ENCODE measurements around the gene GLP2R. TPM values are rescaled to one million over a fixed set of nuclear protein-coding genes. Genes with fewer than 3 reads are reported as not detected.

GLP2R gene
- polyA plus RNA-seq, 4 donors = 0.67 to 3.5 (median 3.2) TPM

DNA sequence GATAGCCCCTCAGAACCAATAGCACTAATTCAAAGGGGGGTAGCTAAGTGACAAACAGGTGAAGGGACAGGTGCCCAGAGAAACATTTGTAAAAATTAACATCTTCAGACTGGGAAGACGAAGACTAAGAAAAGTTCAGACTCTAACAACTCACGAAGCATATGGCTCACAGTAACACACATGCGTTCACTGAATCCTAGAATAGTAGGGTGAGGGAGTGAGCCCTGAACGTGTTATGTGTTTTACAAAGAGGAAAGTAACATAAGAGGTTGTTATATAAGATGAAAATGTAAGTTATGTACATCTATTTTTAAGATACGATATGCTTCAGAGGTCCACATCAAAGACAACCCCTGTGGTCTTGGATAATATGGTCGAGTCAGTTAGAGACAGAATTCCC is 19.0 kb upstream of the GLP2R start:
- H3K4me1 ChIP-seq (ENCODE audit: control insufficient read depth in 3 of 3, insufficient read depth in 2 of 3, low read depth in 1 of 3, low read length in 2 of 3) = no peaks in the 10 kb centered on the region
- no peaks in the 10 kb centered on the region for H3K36me3 ChIP-seq (ENCODE audit: control insufficient read depth in 3 of 3, insufficient read depth in 2 of 3, low read depth in 1 of 3, low read length in 3 of 3)
- WGBS, 3 donors = 70 to 82% (median 77%) methylated on average over 6 of the region's 6 CpGs
- no peaks in the 10 kb centered on the region for H3K9me3 ChIP-seq (ENCODE audit: control insufficient read depth in 2 of 2, insufficient read depth in 1 of 2, low read depth in 1 of 2, low read length in 1 of 2)
- DNase-seq (no peak), FAIRE-seq (no peak)
- H3K4me3 ChIP-seq (ENCODE audit: low read depth in 1 of 3, low read length in 3 of 3) = no peak overlapping the region
- peaks cover 0 to 2% (median 0%) of the 10 kb centered on the region in 3 donors for H3K27me3 ChIP-seq (ENCODE audit: control insufficient read depth in 3 of 3, insufficient read depth in 3 of 3, low read length in 3 of 3)
- H3K27ac ChIP-seq (ENCODE audit: low read depth in 1 of 3, low read length in 2 of 3) = no peak overlapping the region

DNA sequence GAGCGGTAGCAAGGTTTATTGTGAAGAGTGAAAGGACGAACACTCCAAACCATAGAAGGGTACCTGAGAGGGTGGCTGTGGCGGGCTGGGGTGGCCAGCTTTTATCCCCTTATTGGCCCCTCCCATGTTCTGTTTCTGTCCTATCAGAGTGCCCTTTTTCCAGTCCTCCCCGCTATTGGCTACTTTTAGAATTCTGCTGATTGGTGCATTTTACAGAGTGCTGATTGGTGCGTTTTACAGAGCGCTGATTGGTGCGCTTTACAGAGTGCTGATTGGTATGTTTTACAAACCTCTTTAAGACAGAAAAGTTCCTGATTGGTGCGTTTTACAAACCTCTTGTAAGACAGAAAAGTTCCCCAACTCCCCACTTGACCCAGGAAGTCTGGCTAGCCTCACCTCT is 16.3 kb upstream of the GLP2R start:
- WGBS, 3 donors = 90 to 92% (median 91%) methylated on average over 8 of the region's 8 CpGs
- Histone ChIP-seq H3K4me3 (ENCODE audit: low read depth in 1 of 3, low read length in 3 of 3) (no peak overlapping the region), H3K27me3 (ENCODE audit: control insufficient read depth in 3 of 3, insufficient read depth in 3 of 3, low read length in 3 of 3) (peaks cover 0 to 2% (median 0%) of the 10 kb centered on the region in 3 donors), H3K9me3 (ENCODE audit: control insufficient read depth in 2 of 2, insufficient read depth in 1 of 2, low read depth in 1 of 2, low read length in 1 of 2) (no peaks in the 10 kb centered on the region), H3K36me3 (ENCODE audit: control insufficient read depth in 3 of 3, insufficient read depth in 2 of 3, low read depth in 1 of 3, low read length in 3 of 3) (no peaks in the 10 kb centered on the region), H3K4me1 (ENCODE audit: control insufficient read depth in 3 of 3, insufficient read depth in 2 of 3, low read depth in 1 of 3, low read length in 2 of 3) (no peaks in the 10 kb centered on the region), H3K27ac (ENCODE audit: low read depth in 1 of 3, low read length in 2 of 3) (no peak overlapping the region)
- DNase-seq (no peak), FAIRE-seq (no peak)

DNA sequence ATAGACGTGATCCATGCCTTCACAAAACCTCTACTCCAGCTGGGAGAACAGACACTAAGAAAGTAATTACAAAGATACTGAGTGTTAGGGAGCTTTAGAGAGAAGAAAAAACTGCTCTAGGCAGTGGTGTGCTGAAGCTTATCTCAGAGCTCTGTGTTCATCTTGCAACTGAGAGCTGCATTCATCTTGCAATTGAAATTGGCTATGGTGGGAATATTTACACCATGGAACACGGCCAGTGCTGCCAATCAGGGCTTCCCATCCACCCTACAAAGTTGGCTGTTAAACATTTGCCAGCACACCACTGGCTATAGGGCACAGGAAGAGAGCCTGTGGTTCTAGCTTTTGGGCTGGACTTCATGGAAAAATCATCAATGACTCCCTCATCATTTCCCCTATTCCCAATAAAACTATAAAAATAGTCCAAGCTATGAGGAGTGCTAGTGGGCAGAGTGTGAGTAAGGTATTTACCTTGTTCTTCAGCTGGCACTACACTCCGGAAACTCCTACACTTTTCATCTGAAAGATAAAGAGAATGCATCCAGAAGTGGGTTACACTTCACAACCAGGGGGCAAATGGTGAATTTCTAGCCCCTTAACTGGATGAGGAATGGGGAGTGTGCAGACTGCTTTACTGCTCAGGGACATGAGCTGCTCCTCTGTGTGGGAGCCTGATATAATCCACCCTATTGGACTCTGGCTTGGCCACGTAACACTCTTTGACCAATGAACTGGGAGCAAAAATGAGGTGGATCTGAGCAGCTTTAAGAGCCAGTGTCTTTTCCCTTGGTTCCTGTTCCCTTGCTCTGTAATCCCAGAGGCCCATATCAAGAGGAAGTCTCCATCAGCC is 15.4 kb upstream of the GLP2R start:
- no peak overlapping the region for H3K4me3 ChIP-seq (ENCODE audit: low read depth in 1 of 3, low read length in 3 of 3)
- no peaks in the 10 kb centered on the region for H3K4me1 ChIP-seq (ENCODE audit: control insufficient read depth in 3 of 3, insufficient read depth in 2 of 3, low read depth in 1 of 3, low read length in 2 of 3)
- no peak for FAIRE-seq
- H3K27ac ChIP-seq (ENCODE audit: low read depth in 1 of 3, low read length in 2 of 3) = no peak overlapping the region
- WGBS, 3 donors = 62 to 77% (median 65%) methylated on average over 4 of the region's 4 CpGs
- H3K36me3 ChIP-seq (ENCODE audit: control insufficient read depth in 3 of 3, insufficient read depth in 2 of 3, low read depth in 1 of 3, low read length in 3 of 3) = no peaks in the 10 kb centered on the region
- H3K27me3 ChIP-seq (ENCODE audit: control insufficient read depth in 3 of 3, insufficient read depth in 3 of 3, low read length in 3 of 3) = peaks cover 0 to 2% (median 0%) of the 10 kb centered on the region in 3 donors
- DNase-seq = no peak
- no peaks in the 10 kb centered on the region for H3K9me3 ChIP-seq (ENCODE audit: control insufficient read depth in 2 of 2, insufficient read depth in 1 of 2, low read depth in 1 of 2, low read length in 1 of 2)

DNA sequence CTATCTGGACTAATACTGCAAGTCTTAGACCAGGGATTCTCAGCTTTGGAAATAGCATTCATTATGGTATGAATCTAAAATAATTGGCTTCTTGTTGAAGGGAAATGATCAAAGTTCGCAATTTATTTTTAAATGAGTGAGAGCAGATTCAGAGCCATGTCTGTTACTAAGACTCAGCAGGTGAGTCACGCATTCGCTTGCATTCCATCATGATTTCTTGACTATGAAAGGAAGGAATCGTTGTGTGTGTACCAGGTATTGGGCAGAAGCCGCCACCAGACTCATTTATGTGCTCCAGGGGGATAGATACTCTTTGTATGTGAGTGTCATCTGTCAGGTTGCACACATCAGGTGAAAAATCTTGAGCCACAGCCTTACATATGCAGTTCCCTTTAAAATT is 14.6 kb upstream of the GLP2R start:
- no peaks in the 10 kb centered on the region for H3K4me1 ChIP-seq (ENCODE audit: control insufficient read depth in 3 of 3, insufficient read depth in 2 of 3, low read depth in 1 of 3, low read length in 2 of 3)
- H3K4me3 ChIP-seq (ENCODE audit: low read depth in 1 of 3, low read length in 3 of 3) = no peak overlapping the region
- DNase-seq (no peak), FAIRE-seq (no peak)
- no peaks in the 10 kb centered on the region for H3K9me3 ChIP-seq (ENCODE audit: control insufficient read depth in 2 of 2, insufficient read depth in 1 of 2, low read depth in 1 of 2, low read length in 1 of 2)
- H3K27me3 ChIP-seq (ENCODE audit: control insufficient read depth in 3 of 3, insufficient read depth in 3 of 3, low read length in 3 of 3) = peaks cover 0 to 2% (median 0%) of the 10 kb centered on the region in 3 donors
- H3K36me3 ChIP-seq (ENCODE audit: control insufficient read depth in 3 of 3, insufficient read depth in 2 of 3, low read depth in 1 of 3, low read length in 3 of 3) = no peaks in the 10 kb centered on the region
- H3K27ac ChIP-seq (ENCODE audit: low read depth in 1 of 3, low read length in 2 of 3) = no peak overlapping the region
- WGBS, 3 donors = 73 to 86% (median 77%) methylated on average over 5 of the region's 5 CpGs

DNA sequence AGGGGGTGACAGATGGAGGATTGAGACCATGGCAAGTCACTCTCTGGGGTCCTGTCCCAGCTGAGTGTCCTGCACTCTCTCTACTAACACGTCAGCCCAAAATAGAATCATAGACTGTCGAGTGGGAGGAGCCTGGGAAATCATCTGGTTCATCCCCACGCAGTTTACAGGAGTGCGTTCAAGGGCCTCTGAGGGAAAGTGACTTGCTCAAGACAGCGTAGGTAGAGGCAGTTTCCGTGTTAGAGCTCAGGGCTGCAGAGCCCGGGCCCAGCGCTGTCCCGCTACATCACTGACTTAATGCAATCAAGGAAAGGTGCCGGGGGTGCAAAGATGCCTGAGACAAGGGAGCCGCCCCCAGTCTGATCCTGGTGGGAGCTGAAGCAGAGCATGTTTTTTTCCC is 14.2 kb upstream of the GLP2R start:
- no peaks in the 10 kb centered on the region for H3K9me3 ChIP-seq (ENCODE audit: control insufficient read depth in 2 of 2, insufficient read depth in 1 of 2, low read depth in 1 of 2, low read length in 1 of 2)
- no peak overlapping the region for H3K27ac ChIP-seq (ENCODE audit: low read depth in 1 of 3, low read length in 2 of 3)
- WGBS, 3 donors = 20 to 61% (median 33%) methylated on average over 11 of the region's 11 CpGs
- peaks cover 0 to 2% (median 0%) of the 10 kb centered on the region in 3 donors for H3K27me3 ChIP-seq (ENCODE audit: control insufficient read depth in 3 of 3, insufficient read depth in 3 of 3, low read length in 3 of 3)
- FAIRE-seq = no peak
- DNase-seq = no peak
- H3K4me3 ChIP-seq (ENCODE audit: low read depth in 1 of 3, low read length in 3 of 3) = no peak overlapping the region
- H3K36me3 ChIP-seq (ENCODE audit: control insufficient read depth in 3 of 3, insufficient read depth in 2 of 3, low read depth in 1 of 3, low read length in 3 of 3) = no peaks in the 10 kb centered on the region
- no peaks in the 10 kb centered on the region for H3K4me1 ChIP-seq (ENCODE audit: control insufficient read depth in 3 of 3, insufficient read depth in 2 of 3, low read depth in 1 of 3, low read length in 2 of 3)

DNA sequence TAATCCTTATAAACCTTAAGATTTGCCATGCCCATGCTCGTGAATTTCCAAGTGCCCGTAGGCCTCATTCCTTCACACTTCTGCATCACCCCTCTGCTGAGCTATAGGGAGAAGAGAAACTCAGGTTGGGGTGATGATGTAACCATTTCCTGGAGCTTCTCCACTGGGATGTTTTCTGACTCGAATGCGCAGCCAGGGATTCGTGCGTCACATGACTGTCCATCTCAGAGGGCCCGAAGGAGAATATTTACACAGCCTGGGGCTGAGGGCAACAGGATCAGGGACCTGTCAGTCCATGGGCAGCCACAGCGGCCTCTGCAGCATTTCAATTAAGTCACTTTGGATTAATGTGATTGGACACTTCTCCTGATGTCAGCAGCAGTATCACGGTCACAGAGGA is 12.6 kb upstream of the GLP2R start:
- no peaks in the 10 kb centered on the region for H3K4me1 ChIP-seq (ENCODE audit: control insufficient read depth in 3 of 3, insufficient read depth in 2 of 3, low read depth in 1 of 3, low read length in 2 of 3)
- H3K36me3 ChIP-seq (ENCODE audit: control insufficient read depth in 3 of 3, insufficient read depth in 2 of 3, low read depth in 1 of 3, low read length in 3 of 3) = no peaks in the 10 kb centered on the region
- DNase-seq (no peak), FAIRE-seq (no peak)
- 77 to 79% (median 79%) methylated on average over 9 of the region's 9 CpGs for WGBS, 3 donors
- no peaks in the 10 kb centered on the region for H3K9me3 ChIP-seq (ENCODE audit: control insufficient read depth in 2 of 2, insufficient read depth in 1 of 2, low read depth in 1 of 2, low read length in 1 of 2)
- peaks cover 0 to 2% (median 0%) of the 10 kb centered on the region in 3 donors for H3K27me3 ChIP-seq (ENCODE audit: control insufficient read depth in 3 of 3, insufficient read depth in 3 of 3, low read length in 3 of 3)
- H3K27ac ChIP-seq (ENCODE audit: low read depth in 1 of 3, low read length in 2 of 3) = no peak overlapping the region
- no peak overlapping the region for H3K4me3 ChIP-seq (ENCODE audit: low read depth in 1 of 3, low read length in 3 of 3)

DNA sequence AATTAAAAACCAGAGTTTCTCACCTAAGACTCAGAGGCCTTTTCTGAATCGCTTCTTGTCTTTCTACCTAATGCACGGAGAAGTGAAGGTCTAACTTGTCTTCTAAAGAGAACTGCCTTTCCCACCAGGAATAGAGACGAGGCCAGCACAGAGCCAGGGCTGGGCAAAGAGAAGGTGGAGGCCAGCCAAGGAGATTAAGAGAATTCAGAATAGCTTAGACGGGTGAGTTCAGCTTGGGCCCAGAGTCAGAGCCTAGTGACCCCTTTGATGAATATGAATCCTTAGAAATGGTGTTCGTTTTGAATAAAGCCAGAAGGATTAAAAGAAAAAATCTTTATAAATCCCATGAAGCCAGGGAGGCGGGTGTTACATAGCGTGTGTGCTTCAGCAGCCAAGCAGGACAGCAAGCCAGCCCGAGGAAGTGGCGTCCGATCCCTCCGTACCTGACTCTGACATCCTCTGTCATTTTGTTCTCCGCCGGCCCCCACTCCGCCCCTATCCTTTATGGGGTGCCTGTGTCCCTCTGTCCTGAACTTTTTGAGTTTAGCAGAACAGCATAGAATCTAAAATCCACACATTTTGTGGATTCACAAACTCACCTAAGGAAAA is 11.3 kb upstream of the GLP2R start:
- Histone ChIP-seq H3K4me3 (ENCODE audit: low read depth in 1 of 3, low read length in 3 of 3) (no peak overlapping the region), H3K27me3 (ENCODE audit: control insufficient read depth in 3 of 3, insufficient read depth in 3 of 3, low read length in 3 of 3) (peaks cover 0 to 2% (median 0%) of the 10 kb centered on the region in 3 donors), H3K27ac (ENCODE audit: low read depth in 1 of 3, low read length in 2 of 3) (no peak overlapping the region), H3K36me3 (ENCODE audit: control insufficient read depth in 3 of 3, insufficient read depth in 2 of 3, low read depth in 1 of 3, low read length in 3 of 3) (no peaks in the 10 kb centered on the region), H3K4me1 (ENCODE audit: control insufficient read depth in 3 of 3, insufficient read depth in 2 of 3, low read depth in 1 of 3, low read length in 2 of 3) (no peaks in the 10 kb centered on the region), H3K9me3 (ENCODE audit: control insufficient read depth in 2 of 2, insufficient read depth in 1 of 2, low read depth in 1 of 2, low read length in 1 of 2) (no peaks in the 10 kb centered on the region)
- WGBS, 3 donors = 80 to 86% (median 84%) methylated on average over 14 of the region's 14 CpGs
- DNase-seq = no peak
- no peak for FAIRE-seq

DNA sequence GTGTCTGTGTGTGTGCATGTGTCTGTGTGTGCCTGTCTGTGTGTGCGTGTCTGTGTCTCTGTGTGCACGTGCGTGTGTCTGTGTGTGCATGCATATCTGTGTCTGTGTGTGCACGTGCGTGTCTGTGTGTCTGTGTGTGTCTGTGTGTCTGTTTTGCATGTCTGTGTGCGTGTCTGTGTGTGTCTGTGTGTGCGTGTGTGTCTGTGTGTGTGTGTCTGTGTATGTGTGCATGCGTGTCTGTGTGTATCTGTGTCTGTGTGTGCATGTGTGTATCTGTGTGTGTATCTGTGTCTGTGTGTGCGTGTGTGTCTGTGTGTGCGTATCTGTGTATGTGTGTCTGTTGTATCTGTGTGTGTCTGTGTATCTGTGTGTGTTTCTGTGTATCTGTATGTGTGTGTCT is 9.3 kb upstream of the GLP2R start:
- WGBS, 3 donors = 75 to 82% (median 78%) methylated on average over 10 of the region's 10 CpGs
- no peak overlapping the region for H3K27ac ChIP-seq (ENCODE audit: low read depth in 1 of 3, low read length in 2 of 3)
- no peak overlapping the region for H3K4me3 ChIP-seq (ENCODE audit: low read depth in 1 of 3, low read length in 3 of 3)
- DNase-seq = no peak
- FAIRE-seq = no peak
- H3K4me1 ChIP-seq (ENCODE audit: control insufficient read depth in 3 of 3, insufficient read depth in 2 of 3, low read depth in 1 of 3, low read length in 2 of 3) = no peaks in the 10 kb centered on the region
- no peaks in the 10 kb centered on the region for H3K9me3 ChIP-seq (ENCODE audit: control insufficient read depth in 2 of 2, insufficient read depth in 1 of 2, low read depth in 1 of 2, low read length in 1 of 2)
- no peaks in the 10 kb centered on the region for H3K36me3 ChIP-seq (ENCODE audit: control insufficient read depth in 3 of 3, insufficient read depth in 2 of 3, low read depth in 1 of 3, low read length in 3 of 3)
- H3K27me3 ChIP-seq (ENCODE audit: control insufficient read depth in 3 of 3, insufficient read depth in 3 of 3, low read length in 3 of 3) = peaks cover 0 to 1% (median 0%) of the 10 kb centered on the region in 3 donors
